HepG2 (cell line): ENCODE data around the gene FBXL13.

Source experiments
- CHD2 ChIP-seq: IDR thresholded peaks from 2 replicates; pipeline ENCODE4 v1.6.1; 2011; ENCODE audit warnings: low read depth, low read length, improper control_type of control experiment
- CHD4 ChIP-seq: fragments of 200-600 bp; sonication (generic); IDR thresholded peaks from 2 replicates; pipeline ENCODE4 v1.7.0; 2017; ENCODE audit warnings: mild to moderate bottlenecking, low read length, borderline replicate concordance
- EZH2 ChIP-seq: conservative IDR thresholded peaks from 2 replicates; pipeline ENCODE4 v1.6.1; 2012; ENCODE audit warnings: mild to moderate bottlenecking, low read depth, low read length, moderate library complexity
- HES4 ChIP-seq: sonication (generic); formaldehyde crosslinking; IDR thresholded peaks from 2 replicates; pipeline ENCODE4 v1.9.0; 2021; ENCODE audit warnings: mild to moderate bottlenecking, missing genetic modification reagents, borderline replicate concordance
- HHEX ChIP-seq: IDR thresholded peaks from 2 replicates; pipeline ENCODE4 v1.6.1; 2016; ENCODE audit warnings: control low read depth
- HNRNPK ChIP-seq: fragments of 200-400 bp; formaldehyde crosslinking; IDR thresholded peaks from 2 replicates; pipeline ENCODE4 v1.6.1; 2018; ENCODE audit warnings: low read length, low read depth, moderate library complexity, mild to moderate bottlenecking; ENCODE audit not compliant: poor library complexity, severe bottlenecking
- NR3C1 ChIP-seq: sonication (generic); formaldehyde crosslinking; IDR thresholded peaks from 2 replicates; pipeline ENCODE4 v1.4.0; 2020; ENCODE audit warnings: missing genetic modification reagents
- POLR2AphosphoS5 ChIP-seq: IDR thresholded peaks from 2 replicates; pipeline ENCODE4 v1.6.1; 2012; ENCODE audit warnings: low read depth, low read length
- SRSF1 ChIP-seq: fragments of 200-400 bp; formaldehyde crosslinking; optimal IDR thresholded peaks from 2 replicates; pipeline ENCODE3; 2017; ENCODE audit warnings: mild to moderate bottlenecking, low read depth, low read length, moderate library complexity
- TCF7L2 ChIP-seq: IDR thresholded peaks from 2 replicates; pipeline ENCODE4 v1.6.1; 2011; ENCODE audit warnings: mild to moderate bottlenecking, low read depth, low read length, moderate library complexity
- ZNF274 ChIP-seq: sonication (generic); formaldehyde crosslinking; IDR thresholded peaks from 2 replicates; pipeline ENCODE4 v1.5.1; 2020; ENCODE audit warnings: mild to moderate bottlenecking, missing genetic modification reagents
- ZNF543 ChIP-seq: sonication (generic); formaldehyde crosslinking; IDR thresholded peaks from 2 replicates; pipeline ENCODE4 v1.4.0; 2020; ENCODE audit warnings: mild to moderate bottlenecking, missing genetic modification reagents
- TF ChIP-seq, protein P1 (sequence below): sonication (generic); formaldehyde crosslinking; IDR thresholded peaks from 2 replicates; pipeline ENCODE4 v1.5.0; 2020; ENCODE audit warnings: mild to moderate bottlenecking, missing genetic modification reagents, moderate library complexity
- TF ChIP-seq, protein P2 (sequence below): sonication (generic); formaldehyde crosslinking; conservative IDR thresholded peaks from 2 replicates; pipeline ENCODE4 v1.4.0; 2020; ENCODE audit warnings: missing genetic modification reagents

DNA sequence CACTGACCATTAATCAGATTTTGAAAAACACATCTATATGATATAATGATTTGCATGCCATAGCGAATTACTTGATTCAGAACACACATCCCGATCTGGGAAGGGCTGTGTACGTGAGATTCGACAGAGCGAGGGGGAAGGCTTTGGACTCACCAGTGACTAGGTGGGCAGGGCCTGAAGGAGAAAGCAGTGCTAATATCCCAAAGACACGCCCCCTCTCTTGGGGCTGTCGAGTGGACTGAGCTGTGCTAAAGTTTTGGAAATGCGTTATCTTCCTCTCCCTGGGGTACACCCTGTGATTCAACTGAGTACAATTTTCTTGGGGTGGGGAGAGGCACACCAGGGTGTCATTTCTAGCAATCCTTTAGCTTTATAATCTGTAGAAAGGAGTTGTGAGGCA lies 160.0 kb downstream of the FBXL13 start:
- no peak for TF ChIP-seq ZNF543 (CRISPR knock-in tag)
- no peak for TF ChIP-seq CHD2
- TF ChIP-seq ZNF274 (CRISPR knock-in tag), result no peak
- no peak for TF ChIP-seq SRSF1
- TF ChIP-seq HHEX (CRISPR knock-in tag), result no peak
- no peak for TF ChIP-seq HNRNPK
- TF ChIP-seq, protein P1, sequence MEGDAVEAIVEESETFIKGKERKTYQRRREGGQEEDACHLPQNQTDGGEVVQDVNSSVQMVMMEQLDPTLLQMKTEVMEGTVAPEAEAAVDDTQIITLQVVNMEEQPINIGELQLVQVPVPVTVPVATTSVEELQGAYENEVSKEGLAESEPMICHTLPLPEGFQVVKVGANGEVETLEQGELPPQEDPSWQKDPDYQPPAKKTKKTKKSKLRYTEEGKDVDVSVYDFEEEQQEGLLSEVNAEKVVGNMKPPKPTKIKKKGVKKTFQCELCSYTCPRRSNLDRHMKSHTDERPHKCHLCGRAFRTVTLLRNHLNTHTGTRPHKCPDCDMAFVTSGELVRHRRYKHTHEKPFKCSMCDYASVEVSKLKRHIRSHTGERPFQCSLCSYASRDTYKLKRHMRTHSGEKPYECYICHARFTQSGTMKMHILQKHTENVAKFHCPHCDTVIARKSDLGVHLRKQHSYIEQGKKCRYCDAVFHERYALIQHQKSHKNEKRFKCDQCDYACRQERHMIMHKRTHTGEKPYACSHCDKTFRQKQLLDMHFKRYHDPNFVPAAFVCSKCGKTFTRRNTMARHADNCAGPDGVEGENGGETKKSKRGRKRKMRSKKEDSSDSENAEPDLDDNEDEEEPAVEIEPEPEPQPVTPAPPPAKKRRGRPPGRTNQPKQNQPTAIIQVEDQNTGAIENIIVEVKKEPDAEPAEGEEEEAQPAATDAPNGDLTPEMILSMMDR, result no peak
- TF ChIP-seq NR3C1, result no peak
- TF ChIP-seq HES4 (CRISPR knock-in tag), result no peak
- no peak for TF ChIP-seq POLR2AphosphoS5
- TF ChIP-seq TCF7L2, result no peak
- no peak for TF ChIP-seq EZH2
- TF ChIP-seq, protein P2, sequence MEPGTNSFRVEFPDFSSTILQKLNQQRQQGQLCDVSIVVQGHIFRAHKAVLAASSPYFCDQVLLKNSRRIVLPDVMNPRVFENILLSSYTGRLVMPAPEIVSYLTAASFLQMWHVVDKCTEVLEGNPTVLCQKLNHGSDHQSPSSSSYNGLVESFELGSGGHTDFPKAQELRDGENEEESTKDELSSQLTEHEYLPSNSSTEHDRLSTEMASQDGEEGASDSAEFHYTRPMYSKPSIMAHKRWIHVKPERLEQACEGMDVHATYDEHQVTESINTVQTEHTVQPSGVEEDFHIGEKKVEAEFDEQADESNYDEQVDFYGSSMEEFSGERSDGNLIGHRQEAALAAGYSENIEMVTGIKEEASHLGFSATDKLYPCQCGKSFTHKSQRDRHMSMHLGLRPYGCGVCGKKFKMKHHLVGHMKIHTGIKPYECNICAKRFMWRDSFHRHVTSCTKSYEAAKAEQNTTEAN (CRISPR knock-in tag), result no peak
- no peak for TF ChIP-seq CHD4
